ENCODE measurements around the gene SLF2. TPM values are rescaled to one million over a fixed set of nuclear protein-coding genes. Genes with fewer than 3 reads are reported as not detected.

Gene SLF2
- total and polyA plus RNA-seq, 9 of the 15 experiments (the other 6 are each of a cell fraction or from before 2014, with no cell fraction given) = 1.7 to 18.4 (median 7.8) TPM

GRCh38 chr10:100912605-100913469 is at the start of gene SLF2 (continued):
- peak; percentile 51 for TF ChIP-seq NEUROD1 (IDR thresholded peaks at IDR 0.05; ENCODE audit: borderline replicate concordance, low read depth, low read length, partially characterized antibody)
- TF ChIP-seq RREB1 (CRISPR knock-in tag; IDR thresholded peaks at IDR 0.05) = no peak
- TF ChIP-seq SMARCC2 (IDR thresholded peaks at IDR 0.05; ENCODE audit: low read depth) = no peak
- TF ChIP-seq PYGO2 (tag; IDR thresholded peaks at IDR 0.05) = no peak
- TF ChIP-seq RBBP5 (IDR thresholded peaks at IDR 0.05; ENCODE audit: borderline replicate concordance, insufficient read depth, low read length, poor library complexity, severe bottlenecking) = peak; percentile 73
- no peak for TF ChIP-seq CBFA2T2 (conservative IDR thresholded peaks at IDR 0.05)
- no peak for TF ChIP-seq ZNF778 (CRISPR knock-in tag; IDR thresholded peaks at IDR 0.05)
- no peak for TF ChIP-seq MCM3 (IDR thresholded peaks at IDR 0.05)
- TF ChIP-seq KLF13 (tag; IDR thresholded peaks at IDR 0.05; ENCODE audit: borderline replicate concordance, low read depth) = peak; percentile 88; the same call in 1 of the 2 replicates
- no peak for TF ChIP-seq ARHGAP35 (IDR thresholded peaks at IDR 0.05; ENCODE audit: partially characterized antibody)
- no peak for TF ChIP-seq ZNF75A (CRISPR knock-in tag; IDR thresholded peaks at IDR 0.05)
- TF ChIP-seq ZNF398 (CRISPR knock-in tag; IDR thresholded peaks at IDR 0.05) = no peak
- no peak for TF ChIP-seq LCOR (CRISPR knock-in tag; IDR thresholded peaks at IDR 0.05)
- no peak for TF ChIP-seq HMG20B (CRISPR knock-in tag; IDR thresholded peaks at IDR 0.05)
- 0 out of 2 replicates have a peak, but pooled peaks have one; percentile 22 for TF ChIP-seq ZNF511 (CRISPR knock-in tag; IDR thresholded peaks at IDR 0.05)
- no peak for TF ChIP-seq MEF2A (IDR thresholded peaks at IDR 0.05; ENCODE audit: control insufficient read depth, low read depth, low read length)
- peak; percentile 95 for TF ChIP-seq CEBPB (tag; IDR thresholded peaks at IDR 0.05)
- peak; percentile 48; the same call in 1 of the 2 replicates for TF ChIP-seq HDAC2 (IDR thresholded peaks at IDR 0.05)
- 0 out of 2 replicates have a peak, but pooled peaks have one; percentile 2 for TF ChIP-seq JUN (IDR thresholded peaks at IDR 0.05; ENCODE audit: borderline replicate concordance, low read depth, low read length)
- no peak for TF ChIP-seq JUN (CRISPR knock-in tag; IDR thresholded peaks at IDR 0.05; ENCODE audit: borderline replicate concordance)
